ENCODE results near the gene CYP2W1.

DNA sequence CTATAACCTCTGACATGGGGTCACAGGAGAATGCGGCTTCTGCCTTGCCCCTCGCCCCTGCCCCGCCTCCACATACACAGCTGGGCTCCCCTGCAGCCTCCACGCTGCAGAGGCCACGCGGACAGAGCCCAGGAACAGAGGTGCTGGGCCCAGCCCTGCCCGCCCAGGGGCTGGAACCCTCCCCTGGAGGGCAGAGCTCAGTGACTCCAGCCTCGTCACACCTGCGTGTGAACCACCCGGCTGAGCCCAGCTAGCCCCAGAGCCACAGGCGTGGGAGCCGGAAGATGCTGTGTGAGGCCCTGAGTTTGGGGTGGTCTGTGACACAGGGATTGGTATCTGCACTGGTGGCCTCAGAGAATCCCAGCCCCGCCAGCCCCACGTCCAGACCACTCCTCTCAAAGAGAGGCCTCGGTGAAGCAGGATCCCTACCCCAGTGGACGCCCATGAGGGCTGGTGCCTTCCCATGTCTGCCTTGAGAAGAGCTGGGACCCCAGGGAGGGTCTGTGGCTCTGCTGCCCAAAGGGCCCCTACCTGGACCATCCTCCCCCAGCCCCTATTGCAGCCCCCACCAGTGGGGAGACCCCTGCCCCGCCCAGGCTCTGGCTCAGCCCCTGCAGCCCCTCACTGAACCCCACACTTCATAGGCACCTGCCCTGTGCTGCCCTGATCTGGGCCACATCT, 20.4 kb upstream of the CYP2W1 start:
- TF ChIP-seq, protein P1, sequence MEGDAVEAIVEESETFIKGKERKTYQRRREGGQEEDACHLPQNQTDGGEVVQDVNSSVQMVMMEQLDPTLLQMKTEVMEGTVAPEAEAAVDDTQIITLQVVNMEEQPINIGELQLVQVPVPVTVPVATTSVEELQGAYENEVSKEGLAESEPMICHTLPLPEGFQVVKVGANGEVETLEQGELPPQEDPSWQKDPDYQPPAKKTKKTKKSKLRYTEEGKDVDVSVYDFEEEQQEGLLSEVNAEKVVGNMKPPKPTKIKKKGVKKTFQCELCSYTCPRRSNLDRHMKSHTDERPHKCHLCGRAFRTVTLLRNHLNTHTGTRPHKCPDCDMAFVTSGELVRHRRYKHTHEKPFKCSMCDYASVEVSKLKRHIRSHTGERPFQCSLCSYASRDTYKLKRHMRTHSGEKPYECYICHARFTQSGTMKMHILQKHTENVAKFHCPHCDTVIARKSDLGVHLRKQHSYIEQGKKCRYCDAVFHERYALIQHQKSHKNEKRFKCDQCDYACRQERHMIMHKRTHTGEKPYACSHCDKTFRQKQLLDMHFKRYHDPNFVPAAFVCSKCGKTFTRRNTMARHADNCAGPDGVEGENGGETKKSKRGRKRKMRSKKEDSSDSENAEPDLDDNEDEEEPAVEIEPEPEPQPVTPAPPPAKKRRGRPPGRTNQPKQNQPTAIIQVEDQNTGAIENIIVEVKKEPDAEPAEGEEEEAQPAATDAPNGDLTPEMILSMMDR (IDR thresholded peaks at IDR 0.05; ENCODE audit: extremely low read depth in 1 of 2, insufficient read depth in 1 of 2, low read depth in 1 of 2, low read length in 2 of 2) = no peak
- TF ChIP-seq GATA2 (IDR thresholded peaks at IDR 0.05; ENCODE audit: insufficient read depth, insufficient read length, low read depth, low read length) (no peak), POLR2A (IDR thresholded peaks at IDR 0.05; ENCODE audit: low read depth, low read length) (no peak), EZH2 (IDR thresholded peaks at IDR 0.05; ENCODE audit: borderline replicate concordance, low read depth, low read length, severe bottlenecking) (no peak), POLR2AphosphoS5 (IDR thresholded peaks at IDR 0.05; ENCODE audit: insufficient read depth, low read depth, low read length) (no peak), JUN (IDR thresholded peaks at IDR 0.05; ENCODE audit: borderline replicate concordance, insufficient read depth, insufficient read length, low read depth) (no peak), MYC (IDR thresholded peaks at IDR 0.05; ENCODE audit: low read depth, low read length) (no peak)
- TF ChIP-seq, protein P2, sequence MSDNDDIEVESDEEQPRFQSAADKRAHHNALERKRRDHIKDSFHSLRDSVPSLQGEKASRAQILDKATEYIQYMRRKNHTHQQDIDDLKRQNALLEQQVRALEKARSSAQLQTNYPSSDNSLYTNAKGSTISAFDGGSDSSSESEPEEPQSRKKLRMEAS (IDR thresholded peaks at IDR 0.05; ENCODE audit: insufficient read depth, insufficient read length) = no peak

Measured in endothelial cell of umbilical vein (primary cell).